Umbilical cord (tissue), 2 donors: ENCODE data around the gene CCDC102A. TPM values are rescaled to one million over a fixed set of nuclear protein-coding genes. Genes with fewer than 3 reads are reported as not detected.

ENCODE experiments used
- DNase-seq: peaks from one replicate; pipeline ENCODE4 v3.0.0-alpha.2; 2015; ENCODE audit warnings: low spot score
- total RNA-seq: library from RNA; depleted of rRNA; stranded (reverse); fragments of >200 nt; gene quantifications from one replicate; pipeline ENCODE4 v1.2.3, GENCODE V29; 2014; ENCODE audit warnings: low replicate concordance; ENCODE audit not compliant: insufficient read depth

Gene CCDC102A
- total RNA-seq, 1 donor from 2014 or later, result 13.5 TPM

- DNase-seq, result peak; percentile 85
Observed at GRCh38 chr16:57479205-57479975, 57.0 kb downstream of the CCDC102A start.

DNA sequence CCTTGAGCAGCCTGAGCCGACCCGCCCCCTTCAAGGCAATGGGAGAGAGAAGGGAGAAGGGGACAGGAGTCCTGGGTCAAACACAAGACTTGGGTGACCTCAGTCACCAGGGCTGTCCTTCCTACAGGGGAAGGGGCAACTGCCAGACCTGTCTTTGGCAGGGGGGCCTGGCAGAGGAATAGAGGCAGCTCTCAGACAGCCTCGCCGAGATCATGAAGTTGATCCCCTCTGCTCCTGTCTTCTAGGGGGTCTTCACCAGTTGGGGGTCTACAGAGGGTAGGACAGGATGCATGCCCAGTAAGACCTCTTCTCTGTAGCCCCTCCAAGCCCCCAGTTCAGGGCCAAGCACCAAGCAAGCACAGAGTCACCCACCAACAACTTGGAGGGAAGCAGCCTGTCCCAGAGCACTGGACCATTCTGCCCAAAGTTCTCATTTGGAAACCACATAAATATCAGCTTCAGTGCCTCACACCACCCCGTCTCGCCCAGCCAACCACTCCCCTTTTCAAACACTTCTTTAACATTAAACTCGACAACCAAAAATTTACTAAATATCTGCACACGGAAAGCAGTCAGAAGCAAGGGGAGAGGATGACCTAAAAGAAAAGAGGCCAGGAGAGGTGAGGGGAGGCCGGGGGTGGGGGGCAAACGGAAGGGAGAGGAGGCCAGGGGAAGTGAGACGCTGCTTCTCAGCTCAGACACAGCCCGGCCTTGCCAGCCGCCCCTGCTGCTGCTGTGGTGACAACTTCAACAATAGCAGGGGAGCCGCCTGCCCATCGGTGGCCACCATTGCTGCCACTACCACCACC is 57.8 kb downstream of the CCDC102A start:
- no peak for DNase-seq

DNA sequence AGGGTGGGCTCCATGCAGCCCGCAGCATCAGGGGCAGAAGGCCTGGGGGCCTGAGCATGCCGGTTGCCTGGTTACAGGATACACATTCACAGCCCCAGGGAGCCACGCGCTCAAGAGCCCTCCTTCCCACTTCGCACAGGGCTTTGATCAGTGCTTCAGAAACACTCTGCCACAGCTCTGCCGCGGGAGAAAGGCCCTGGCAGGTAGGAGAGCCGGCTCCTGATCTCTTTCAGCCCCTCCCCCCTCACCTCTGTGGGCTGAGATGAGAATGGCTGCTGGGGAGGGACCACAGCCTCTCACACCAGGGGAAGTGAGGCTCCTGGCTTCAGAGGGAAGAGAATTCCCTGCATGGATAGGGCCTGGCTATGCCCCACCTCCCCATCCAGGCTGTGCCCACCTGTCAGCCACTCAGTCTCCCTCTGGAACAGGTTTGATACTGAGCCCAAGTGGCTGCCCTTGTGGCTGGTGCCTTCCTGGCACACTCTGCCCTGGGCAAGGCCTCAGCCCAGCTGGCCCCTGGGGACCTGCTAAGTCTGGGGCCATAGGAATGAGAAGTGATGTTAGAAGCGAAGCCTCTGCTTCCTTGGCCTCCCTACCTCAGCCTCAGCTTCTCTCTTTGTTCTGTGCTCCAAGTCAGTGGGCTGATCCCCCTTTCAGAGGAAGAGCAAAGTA is 58.7 kb downstream of the CCDC102A start:
- DNase-seq, result no peak

DNA sequence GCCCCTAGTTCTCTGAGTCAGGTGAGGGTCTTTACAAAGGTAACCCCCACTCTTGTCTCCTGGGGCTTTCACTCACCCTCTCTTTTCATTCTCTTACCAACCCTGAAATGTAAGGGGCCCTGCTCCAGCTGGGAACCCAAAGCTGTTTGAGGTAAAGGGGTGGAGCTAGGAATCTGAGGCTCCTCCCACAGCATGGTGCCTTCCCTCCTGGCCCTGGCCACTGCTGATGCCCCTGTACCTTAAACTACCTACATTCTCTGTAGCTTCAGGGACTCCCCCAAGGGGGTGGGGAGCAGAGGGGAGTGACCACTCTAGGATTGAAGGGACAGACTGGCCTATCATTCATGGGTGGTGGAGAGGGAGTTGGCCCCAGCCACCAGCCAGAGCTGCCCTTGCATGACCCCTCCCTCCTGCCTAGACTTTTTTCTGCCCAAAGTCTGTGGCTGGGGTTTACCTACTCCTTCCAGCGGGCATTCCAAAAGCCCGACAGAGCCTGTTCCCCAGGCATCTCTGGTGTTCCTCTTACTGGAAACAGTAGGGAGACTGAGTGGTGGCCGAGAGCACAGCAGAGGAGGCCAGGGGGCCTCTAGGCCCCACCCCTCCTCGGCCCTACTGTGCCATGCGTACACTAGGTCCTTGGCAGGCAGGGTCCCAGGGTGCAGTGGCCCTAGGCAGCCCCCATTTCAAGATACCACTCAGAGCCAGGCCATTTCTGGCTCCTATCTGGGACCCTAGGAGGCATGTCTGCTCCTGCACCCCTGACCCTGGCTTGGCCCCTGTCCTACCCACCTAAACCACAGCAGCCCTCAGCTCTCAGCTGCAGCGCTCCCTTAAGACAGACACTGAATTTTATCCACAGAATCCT is 59.6 kb downstream of the CCDC102A start:
- DNase-seq, result no peak

GRCh38 chr16:57475711-57476339 is 60.5 kb downstream of the CCDC102A start:
- DNase-seq, result peak; percentile 46

DNA sequence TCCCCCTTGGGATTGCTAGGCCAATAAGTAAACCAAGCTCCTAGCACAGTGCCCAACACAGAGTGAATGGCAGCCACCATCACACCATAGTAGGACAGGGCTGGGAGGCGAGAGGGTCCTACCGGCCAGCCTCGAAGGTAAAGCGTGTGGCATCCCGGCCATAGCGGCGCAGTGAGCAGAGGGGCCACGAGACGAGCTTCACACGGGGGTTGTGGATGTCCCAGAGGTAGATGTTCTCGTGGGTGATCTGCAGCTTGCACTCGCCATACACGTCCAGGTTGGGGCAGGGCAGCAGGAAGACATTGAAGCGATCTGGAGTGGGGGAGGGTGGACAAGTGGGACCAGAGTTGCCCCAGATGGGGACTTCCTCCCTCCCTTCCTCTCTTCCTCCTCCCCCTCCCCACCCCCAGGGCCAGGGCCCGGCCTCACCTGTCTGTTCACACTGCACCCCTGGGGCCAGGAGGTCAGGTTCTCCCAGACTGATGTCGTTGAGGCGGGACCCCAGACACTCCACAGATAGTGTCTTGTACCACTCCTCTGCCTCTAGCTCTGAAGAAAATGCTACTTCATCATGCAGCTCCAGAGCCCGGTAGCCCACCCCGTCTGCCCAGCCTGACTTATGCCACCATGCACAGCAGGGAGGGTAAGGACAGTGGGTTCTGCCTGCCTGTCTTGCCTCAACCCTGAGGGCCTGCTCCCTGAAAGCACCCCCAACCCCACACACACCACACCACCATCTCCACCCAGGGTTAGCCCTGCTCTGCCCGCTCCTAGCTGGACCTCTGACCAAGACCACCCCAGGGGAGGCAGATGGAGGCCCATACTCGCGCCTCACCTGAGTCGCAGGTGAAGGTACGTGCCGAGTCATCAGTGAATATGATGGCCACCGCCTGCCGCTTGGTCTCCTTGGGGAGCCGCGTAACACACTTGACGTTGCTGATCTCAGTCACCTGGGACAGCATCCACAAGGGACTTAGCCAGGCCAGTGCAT is 61.4 kb downstream of the CCDC102A start:
- no peak for DNase-seq

DNA sequence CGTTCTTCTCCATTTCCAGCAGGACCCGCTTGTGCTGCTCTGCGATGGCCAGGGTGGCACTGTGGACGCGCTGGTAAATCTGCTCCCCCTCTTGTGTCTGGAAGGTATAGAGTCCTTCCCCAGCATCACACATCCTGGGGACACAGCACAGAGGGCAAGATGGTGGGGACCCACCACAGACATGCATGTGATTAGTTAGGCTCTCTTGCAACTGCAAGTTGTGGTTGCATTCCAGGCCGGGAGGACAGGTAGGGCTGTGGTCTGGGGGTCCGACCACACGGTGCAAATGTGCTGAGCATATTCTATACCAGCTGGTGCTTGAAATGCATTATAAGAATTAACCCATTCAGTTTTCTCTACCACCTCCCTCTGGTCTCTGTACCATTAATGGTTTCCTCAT is 62.5 kb downstream of the CCDC102A start:
- DNase-seq, result no peak

DNA sequence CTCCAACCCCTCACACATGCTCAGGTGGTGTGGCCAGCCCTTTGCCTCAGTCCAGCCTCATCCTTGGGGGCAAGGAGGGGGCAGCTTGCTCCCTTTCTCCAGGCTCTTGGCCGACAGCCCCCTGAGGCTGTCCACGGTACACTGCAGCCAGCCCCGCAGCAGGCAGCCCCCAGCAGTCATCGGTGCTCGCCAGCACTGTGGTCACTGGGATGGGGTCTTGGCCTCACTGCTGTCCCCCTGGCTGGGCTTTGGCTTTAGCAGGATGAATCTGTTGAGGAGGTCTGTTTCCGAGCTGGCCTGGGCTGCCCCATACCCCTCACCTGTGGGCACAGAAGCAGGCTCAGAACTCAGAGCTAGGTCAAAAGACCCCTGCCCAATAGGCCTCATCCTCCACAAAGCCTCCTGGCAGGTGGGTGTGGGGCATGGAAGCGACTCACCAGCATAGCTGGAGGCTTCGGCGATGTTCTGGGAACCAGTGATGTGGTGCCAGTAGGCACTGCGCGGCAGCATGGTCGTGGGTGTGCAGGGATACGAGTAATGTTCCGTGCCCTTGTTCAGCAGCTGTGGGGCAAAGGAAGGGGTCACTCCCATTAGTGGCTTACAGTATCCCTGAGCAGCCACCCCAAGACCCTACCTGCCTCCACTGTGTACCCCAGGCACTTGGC is 63.1 kb downstream of the CCDC102A start:
- no peak for DNase-seq

DNA sequence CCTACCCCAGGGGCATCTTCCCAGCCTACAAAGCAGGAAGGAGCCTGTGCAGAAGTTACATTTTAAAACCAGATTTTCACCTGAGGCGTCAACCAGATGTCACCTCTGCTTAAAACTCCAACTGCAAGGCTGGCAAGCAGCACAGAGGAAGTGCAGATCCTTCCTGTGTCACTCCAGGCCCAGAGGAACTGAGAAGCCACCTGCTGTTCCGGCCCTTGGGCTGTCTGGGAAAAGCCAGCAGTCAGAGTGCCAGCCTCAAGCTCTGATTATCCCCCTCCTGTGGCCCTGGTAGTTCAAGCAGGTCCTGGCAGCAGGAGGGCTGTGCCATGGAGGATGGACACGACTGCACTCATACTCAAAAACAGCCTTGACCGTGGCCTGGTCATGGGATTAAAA is 63.7 kb downstream of the CCDC102A start:
- DNase-seq, result no peak

DNA sequence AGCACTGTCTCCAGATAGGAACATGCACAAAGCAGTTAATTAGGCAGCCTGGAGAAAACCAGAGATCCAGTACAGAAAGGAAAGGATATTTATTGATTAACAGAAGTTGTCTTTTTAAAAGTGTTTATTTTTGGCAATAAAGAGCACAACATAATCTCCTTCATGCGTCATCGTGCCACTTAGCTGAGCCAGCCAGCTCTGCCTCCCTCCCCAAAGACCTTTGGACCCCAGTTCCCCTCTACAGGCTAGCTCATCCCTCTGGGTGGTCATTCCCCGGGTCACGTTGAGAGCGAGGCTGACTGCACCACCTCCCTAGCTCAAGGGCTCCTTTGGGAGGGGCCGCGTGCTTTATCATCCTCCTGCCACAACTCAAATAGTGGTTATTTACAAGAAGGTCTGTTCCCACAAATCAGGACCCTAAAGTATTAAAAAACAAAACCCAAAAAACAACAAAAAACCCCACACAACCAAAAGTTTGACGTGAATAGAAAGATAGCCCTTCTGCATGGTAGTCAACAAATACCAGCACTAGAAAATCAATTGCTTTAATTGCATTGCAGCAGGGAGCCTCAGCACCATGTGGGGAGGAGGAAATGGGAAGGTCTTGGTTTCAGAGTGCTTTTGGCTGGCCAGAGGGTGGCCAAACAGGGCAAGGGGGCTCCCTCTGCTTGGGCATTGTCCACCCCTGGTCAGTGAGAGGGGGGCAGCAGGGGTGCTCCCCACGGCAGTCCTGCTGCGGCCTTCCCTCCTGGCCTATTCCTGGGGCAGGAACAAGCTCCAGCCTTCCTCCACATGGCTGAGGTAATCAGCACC is 64.3 kb downstream of the CCDC102A start:
- no peak for DNase-seq

- no peak for DNase-seq
Observed at GRCh38 chr16:57471209-57471608, 65.2 kb downstream of the CCDC102A start.

DNA sequence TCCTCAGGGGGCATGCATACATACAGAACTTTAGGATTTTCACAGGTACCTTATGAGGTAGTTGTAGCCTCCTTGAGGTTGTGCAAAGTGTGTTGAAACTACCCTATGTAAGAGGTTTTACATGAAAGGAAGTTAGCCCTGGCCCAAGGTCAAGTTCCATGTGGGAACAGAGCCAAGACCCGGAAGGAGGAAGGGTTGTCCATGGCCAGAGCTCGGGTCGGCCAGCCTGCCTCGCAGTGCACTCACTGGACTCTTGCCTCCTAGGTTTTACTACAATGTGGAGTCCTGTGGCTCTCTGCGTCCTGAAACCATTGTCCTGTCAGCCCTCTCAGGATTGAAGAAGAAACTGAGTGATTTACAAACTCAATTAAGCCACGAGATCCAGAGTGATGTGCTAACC is 65.7 kb downstream of the CCDC102A start:
- DNase-seq, result no peak

DNA sequence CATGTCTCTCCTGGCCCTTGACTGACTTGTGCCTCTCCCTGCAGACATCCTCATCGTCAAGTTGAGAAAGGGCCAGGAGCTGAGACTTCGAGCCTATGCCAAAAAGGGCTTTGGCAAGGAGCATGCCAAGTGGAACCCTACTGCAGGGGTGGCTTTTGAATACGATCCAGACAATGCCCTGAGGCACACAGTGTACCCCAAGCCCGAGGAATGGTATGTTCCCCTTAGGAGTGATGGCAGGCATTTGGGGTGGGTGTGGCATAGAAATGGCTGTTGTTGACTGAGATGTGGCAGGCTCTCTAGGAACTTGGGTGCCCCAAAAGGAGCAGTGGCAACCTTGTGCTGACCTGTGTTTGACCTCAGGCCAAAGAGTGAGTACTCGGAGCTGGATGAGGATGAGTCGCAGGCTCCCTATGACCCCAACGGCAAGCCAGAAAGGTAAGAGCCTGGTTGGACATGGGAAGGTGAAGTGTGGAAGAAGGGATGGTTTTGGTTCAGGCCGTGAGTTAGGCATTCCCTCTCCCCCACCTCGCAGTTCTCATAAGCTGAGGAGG is 66.4 kb downstream of the CCDC102A start:
- no peak for DNase-seq

- no peak for DNase-seq
Observed at GRCh38 chr16:57469046-57469445, 67.3 kb downstream of the CCDC102A start.

GRCh38 chr16:57468346-57468745 is 68.0 kb downstream of the CCDC102A start:
- no peak for DNase-seq

- no peak for DNase-seq
Observed at GRCh38 chr16:57464523-57464922, 71.8 kb downstream of the CCDC102A start.

- DNase-seq, result no peak
Observed at GRCh38 chr16:57462978-57463362, 73.4 kb downstream of the CCDC102A start.
